B cell (primary cell): ENCODE data around the gene ULK4. TPM values are rescaled to one million over a fixed set of nuclear protein-coding genes. Genes with fewer than 3 reads are reported as not detected.

ENCODE experiments used
- ATAC-seq: fragments of 200-7000 bp; cut with Tn5 transposase; one replicate; pipeline ENCODE4 v1.10.0; 2021; ENCODE audit warnings: low read depth, mild to moderate bottlenecking, moderate number of reproducible peaks, moderate library complexity
- CTCF ChIA-PET: fragments of 350-600 bp; sonication (Branson Sonifier 250); formaldehyde crosslinking; loops from one replicate; lab custom pipeline; 2021; ENCODE audit warnings: antibody characterized with exemption, inconsistent platforms; lab: Charles Lee
- POLR2A ChIA-PET: fragments of 350-600 bp; sonication (Branson Sonifier 250); formaldehyde crosslinking; loops from one replicate; lab custom pipeline; 2021; ENCODE audit warnings: antibody characterized with exemption; lab: Charles Lee
- DNase-seq: peaks from one replicate; pipeline ENCODE4 v3.0.0; 2013
- H2AFZ ChIP-seq: 2 replicates; pipeline ENCODE4 v1.6.1; 2012; ENCODE audit warnings: mild to moderate bottlenecking, low read depth, low read length; ENCODE audit not compliant: insufficient read depth, poor library complexity, severe bottlenecking
- H3K27ac ChIP-seq, 2 donors: 1 replicate in 1 of 2; 2 replicates in 1 of 2; pipeline ENCODE4 v1.5.1; 2012 to 2013; ENCODE audit warnings: low read length in 2 of 2, mild to moderate bottlenecking in 2 of 2, moderate library complexity in 1 of 2
- H3K27me3 ChIP-seq, 4 experiments: fragments of 200-600 bp in 1 of 4; sonication (generic) in 1 of 4; replicated peaks in 1 of 4; 1 replicate in 2 of 4; 2 replicates in 2 of 4; pipeline versions ENCODE4 v1.6.1 to v1.7.0; 2013 to 2016; ENCODE audit warnings: low read length in 3 of 4, mild to moderate bottlenecking in 2 of 4, mixed read lengths in 1 of 4, moderate library complexity in 1 of 4; ENCODE audit not compliant: insufficient read depth in 4 of 4, control insufficient read depth in 3 of 4; ENCODE audit errors: control extremely low read depth in 1 of 4
- H3K36me3 ChIP-seq, 2 experiments: replicated peaks in 1 of 2; 1 replicate in 1 of 2; 2 replicates in 1 of 2; pipeline versions ENCODE4 v1.6.1 to v1.7.1; 2013; ENCODE audit warnings: low read length in 1 of 2; ENCODE audit not compliant: insufficient read depth in 2 of 2, control insufficient read depth in 1 of 2; ENCODE audit errors: control extremely low read depth in 1 of 2, extremely low read depth in 1 of 2
- H3K4me1 ChIP-seq, 2 donors: fragments of 200-600 bp in 1 of 2; sonication (generic) in 1 of 2; 1 replicate in 1 of 2; 2 replicates in 1 of 2; pipeline versions ENCODE4 v1.5.1 to v1.6.1; 2013 to 2017; ENCODE audit warnings: low read length in 2 of 2; ENCODE audit not compliant: control insufficient read depth in 2 of 2, insufficient read depth in 2 of 2
- H3K4me2 ChIP-seq: replicated peaks from 2 replicates; pipeline ENCODE3; 2012; ENCODE audit warnings: mild to moderate bottlenecking, low read depth, low read length; ENCODE audit not compliant: poor library complexity, severe bottlenecking
- H3K4me3 ChIP-seq, 5 experiments: fragments of 200-600 bp in 1 of 5; sonication (generic) in 1 of 5; 1 replicate in 3 of 5; 2 replicates in 2 of 5; pipeline versions ENCODE4 v1.5.1 to v1.7.0; 2011 to 2016; ENCODE audit warnings: low read length in 4 of 5, mild to moderate bottlenecking in 4 of 5, low read depth in 2 of 5, control low read depth in 1 of 5, moderate library complexity in 1 of 5; ENCODE audit not compliant: insufficient read depth in 1 of 5; ENCODE audit errors: control extremely low read depth in 1 of 5, extremely low read depth in 1 of 5
- H3K79me2 ChIP-seq: fragments of 200-600 bp; sonication (generic); one replicate; pipeline ENCODE4 v1.6.0; 2016; ENCODE audit warnings: low read length; ENCODE audit not compliant: control insufficient read depth, insufficient read depth
- H3K9ac ChIP-seq: fragments of 200-600 bp; sonication (generic); 2 replicates; pipeline ENCODE4 v1.6.1; 2017; ENCODE audit warnings: mild to moderate bottlenecking, low read length, moderate library complexity
- H3K9me3 ChIP-seq, 3 donors: one replicate each; pipeline versions ENCODE4 v1.6.1 to v1.7.1; 2013; ENCODE audit warnings: low read length in 2 of 3; ENCODE audit not compliant: control insufficient read depth in 2 of 3, insufficient read depth in 1 of 3; ENCODE audit errors: control extremely low read depth in 1 of 3
- H4K20me1 ChIP-seq: 2 replicates; pipeline ENCODE4 v1.6.0; 2012; ENCODE audit warnings: mild to moderate bottlenecking, low read length; ENCODE audit not compliant: insufficient read depth, control insufficient read depth, poor library complexity, severe bottlenecking
- H3K27ac Mint-ChIP-seq: one replicate; pipeline ENCODE4 v1.8.0; 2021; ENCODE audit warnings: mixed read lengths
- H3K27me3 Mint-ChIP-seq: one replicate; pipeline ENCODE4 v1.8.0; 2021; ENCODE audit warnings: mixed read lengths
- H3K4me1 Mint-ChIP-seq: one replicate; pipeline ENCODE4 v1.8.0; 2021; ENCODE audit warnings: mixed read lengths
- H3K4me3 Mint-ChIP-seq: one replicate; pipeline ENCODE4 v1.8.0; 2021; ENCODE audit warnings: mixed read lengths
- H3K9me3 Mint-ChIP-seq: one replicate; pipeline ENCODE4 v1.8.0; 2022; ENCODE audit warnings: mixed read lengths; ENCODE audit not compliant: insufficient read depth
- CTCF ChIP-seq: fragments of 200-600 bp; IDR thresholded peaks from one replicate; pipeline ENCODE4 v1.8.0; 2022; ENCODE audit warnings: antibody characterized with exemption, mild to moderate bottlenecking
- EZH2 ChIP-seq: IDR thresholded peaks from 2 replicates; pipeline ENCODE4 v1.6.1; 2012; ENCODE audit warnings: borderline replicate concordance, low read depth, mild to moderate bottlenecking, moderate library complexity, low read length; ENCODE audit not compliant: insufficient read depth, poor library complexity, severe bottlenecking
- WGBS: methylation state at CpG from one replicate; pipeline ENCODE4 v1.1.5; 2013; ENCODE audit warnings: missing lambda C conversion rate; ENCODE audit not compliant: insufficient coverage; 5-methylcytosine and 5-hydroxymethylcytosine counted together
- intact Hi-C: fragments of 100-400 bp; cut with micrococcal nuclease; formaldehyde crosslinking; loops from one replicate; pipeline ENCODE4 v1.10.0; 2022
- polyA plus RNA-seq: library from polyadenylated mRNA; depleted of rRNA; stranded (reverse); fragments of >200 nt; gene quantifications from 2 replicates; pipeline ENCODE4 v1.2.3, GENCODE V29; 2012
- total RNA-seq, 2 donors: library from RNA; stranded (reverse); fragments of 120-200 nt in 1 of 2; gene quantifications; 1 replicate in 1 of 2; 2 replicates in 1 of 2; pipeline versions ENCODE4 v1.2.3 to v1.2.4, GENCODE V29; 2013 to 2022

Gene ULK4
- total and polyA plus RNA-seq, 2 donors (not counting 1 experiment from before 2014, with no cell fraction given) = 5.2 to 33.7 TPM

GRCh38 chr3:41955192-41955591 lies 6.7 kb downstream of the ULK4 start:
- intact Hi-C loops = no loop called here
- ATAC-seq = no peak
- Mint-ChIP-seq H3K27ac (no peak overlapping the region), H3K4me1 (peaks cover 3% of the 10 kb centered on the region), H3K9me3 (no peaks in the 10 kb centered on the region), H3K4me3 (no peak overlapping the region), H3K27me3 (no peaks in the 10 kb centered on the region)
- Histone ChIP-seq H3K79me2 (peaks cover 41% of the 10 kb centered on the region), H3K4me1 (no peaks in the 10 kb centered on the region), H3K9me3 (no peaks in the 10 kb centered on the region), H3K27me3 (no peaks in the 10 kb centered on the region), H3K4me2 (no peak overlapping the region), H3K27ac (no peak overlapping the region), H3K9ac (no peak overlapping the region), H2AFZ (no peak overlapping the region), H3K36me3 (peaks cover 2 to 6% of the 10 kb centered on the region in 2 experiments), H3K4me3 (no peak overlapping the region), H4K20me1 (no peaks in the 10 kb centered on the region)
- CTCF ChIA-PET = interaction anchor here (0.8 to 2.3 kb wide), 2 partner anchors 143 to 144 kb away, joined by 3 to 5 read pairs; no protein-coding TSS in a partner anchor
- POLR2A ChIA-PET = no interaction called here
- no peak for TF ChIP-seq CTCF
- TF ChIP-seq EZH2 = no peak
- DNase-seq = no peak
- 88% methylated on average over 16 of the region's 18 CpGs for WGBS

GRCh38 chr3:41943311-41943843 lies 18.5 kb downstream of the ULK4 start:
- Mint-ChIP-seq H3K4me1 (no peaks in the 10 kb centered on the region), H3K27me3 (no peaks in the 10 kb centered on the region), H3K9me3 (no peaks in the 10 kb centered on the region), H3K4me3 (no peak overlapping the region), H3K27ac (no peak overlapping the region)
- ChIA-PET POLR2A (no interaction called here), CTCF (no interaction called here)
- WGBS = 95% methylated on average over 3 of the region's 3 CpGs
- H3K4me1 ChIP-seq = no peaks in the 10 kb centered on the region
- DNase-seq = no peak
- no peak overlapping the region for H3K4me3 ChIP-seq
- no peaks in the 10 kb centered on the region for H3K9me3 ChIP-seq
- H3K27me3 ChIP-seq = no peaks in the 10 kb centered on the region
- TF ChIP-seq CTCF (no peak), EZH2 (no peak)
- intact Hi-C loops = no loop called here
- no peak overlapping the region for H3K9ac ChIP-seq
- no peak overlapping the region for H2AFZ ChIP-seq
- H3K36me3 ChIP-seq = peaks cover 0 to 14% of the 10 kb centered on the region in 2 experiments
- H3K27ac ChIP-seq = no peak overlapping the region
- no peak for ATAC-seq
- no peaks in the 10 kb centered on the region for H4K20me1 ChIP-seq
- H3K4me2 ChIP-seq = no peak overlapping the region
- H3K79me2 ChIP-seq = peaks cover 15% of the 10 kb centered on the region
